HCT116 (cell line): ENCODE data around the gene PRKAG3. TPM values are rescaled to one million over a fixed set of nuclear protein-coding genes. Genes with fewer than 3 reads are reported as not detected.
A peak's percentile ranks its signal among the peaks of the same experiment; 100 is the strongest.

Source experiments
- ATAC-seq: fragments of 200-7000 bp; cut with Tn5 transposase; 2 replicates; pipeline ENCODE4 v1.9.1; 2020; ENCODE audit warnings: mild to moderate bottlenecking, moderate library complexity
- BruUV-seq: library from RNA; stranded (reverse); fragments of 400-500 nt; replicated peaks from 2 replicates; lab custom pipeline; 2021; lab: Mats Ljungman, UMichigan
- CTCF ChIA-PET: fragments of 300-600 bp; sonication (Branson Sonifier 250); formaldehyde crosslinking; loops from one replicate; lab custom pipeline; 2021; ENCODE audit warnings: antibody characterized with exemption; lab: Charles Lee
- POLR2A ChIA-PET: fragments of 300-600, 350-600 bp; sonication (Branson Sonifier 250); formaldehyde crosslinking; loops from one replicate; lab custom pipeline; 2021; ENCODE audit warnings: antibody characterized with exemption; lab: Charles Lee
- RAD21 ChIA-PET, 2 experiments: fragments of 300-600 bp; sonication (Branson Sonifier 250); formaldehyde crosslinking; loops; one replicate each; lab custom pipeline; 2023; ENCODE audit warnings: low total read pairs in 2 of 2; ENCODE audit not compliant: uncharacterized antibody in 2 of 2, unreplicated experiment in 2 of 2, low non-redundant PET in 1 of 2; lab: Charles Lee
- DNase-seq: peaks from one replicate; pipeline ENCODE4 v3.0.0-alpha.2; 2010; ENCODE audit warnings: low read depth, low spot score
- H2AFZ ChIP-seq: fragments of 200-600 bp; shearing (Covaris generic), sonication (generic); 2 replicates; pipeline ENCODE4 v1.6.1; 2017; ENCODE audit warnings: low read depth, mixed run types, mixed read lengths, antibody characterized with exemption, low read length; ENCODE audit not compliant: poor library complexity, severe bottlenecking
- H3K27ac ChIP-seq: 2 replicates; pipeline ENCODE4 v1.5.1; 2012; ENCODE audit warnings: low read depth, low read length
- H3K27me3 ChIP-seq: fragments of 200-600 bp; sonication (generic); 2 replicates; pipeline ENCODE4 v1.6.1; 2016; ENCODE audit warnings: mixed run types, low read length, mixed read lengths; ENCODE audit not compliant: insufficient read depth
- H3K36me3 ChIP-seq, 2 experiments: fragments of 200-500 bp in 1 of 2; fragments of 200-600 bp in 1 of 2; sonication (Bioruptor generic) in 1 of 2; sonication (generic) in 1 of 2; 2 replicates each; pipeline versions ENCODE4 v1.5.1 to v1.6.1; 2014 to 2016; ENCODE audit warnings: low read length in 2 of 2, inconsistent platforms in 1 of 2, mixed read lengths in 1 of 2, mixed run types in 1 of 2; ENCODE audit not compliant: insufficient read depth in 2 of 2, control insufficient read depth in 1 of 2
- H3K4me1 ChIP-seq, 2 experiments: fragments of 200-600 bp in 1 of 2; sonication (generic) in 1 of 2; 2 replicates each; pipeline versions ENCODE4 v1.5.1 to v1.6.1; 2012 to 2017; ENCODE audit warnings: low read length in 2 of 2, inconsistent platforms in 1 of 2, mild to moderate bottlenecking in 1 of 2, mixed read lengths in 1 of 2, mixed run types in 1 of 2, moderate library complexity in 1 of 2; ENCODE audit not compliant: insufficient read depth in 2 of 2, control insufficient read depth in 1 of 2
- H3K4me2 ChIP-seq: fragments of 200-600 bp; sonication (generic); 2 replicates; pipeline ENCODE4 v1.6.1; 2017; ENCODE audit warnings: mixed run types, low read length, mixed read lengths
- H3K4me3 ChIP-seq, 2 experiments: fragments of 200-600 bp in 1 of 2; sonication (generic) in 1 of 2; replicated peaks in 1 of 2; 2 replicates each; pipeline ENCODE4 v1.5.1; 2011 to 2016; ENCODE audit warnings: low read length in 2 of 2, control low read depth in 1 of 2, low read depth in 1 of 2, mild to moderate bottlenecking in 1 of 2, mixed read lengths in 1 of 2, mixed run types in 1 of 2
- H3K79me2 ChIP-seq: fragments of 200-600 bp; sonication (generic); 2 replicates; pipeline ENCODE4 v1.6.1; 2017; ENCODE audit warnings: mild to moderate bottlenecking, mixed run types, low read length, moderate library complexity, mixed read lengths; ENCODE audit not compliant: insufficient read depth
- H3K9ac ChIP-seq: fragments of 200-600 bp; sonication (generic); 2 replicates; pipeline ENCODE4 v1.6.1; 2016; ENCODE audit warnings: low read length, mixed read lengths
- H3K9me2 ChIP-seq: fragments of 200-600 bp; sonication (generic), shearing (Covaris generic); 2 replicates; pipeline ENCODE4 v1.6.1; 2017; ENCODE audit warnings: mixed run types, mild to moderate bottlenecking, moderate library complexity; ENCODE audit not compliant: insufficient read depth
- H3K9me3 ChIP-seq, 2 experiments: fragments of 200-500 bp in 1 of 2; fragments of 200-600 bp in 1 of 2; sonication (Bioruptor generic) in 1 of 2; sonication (generic) in 1 of 2; 2 replicates each; pipeline ENCODE4 v1.6.1; 2014 to 2017; ENCODE audit warnings: low read length in 2 of 2, mixed read lengths in 2 of 2, inconsistent platforms in 1 of 2, low read depth in 1 of 2, mild to moderate bottlenecking in 1 of 2, mixed run types in 1 of 2, moderate library complexity in 1 of 2; ENCODE audit not compliant: control insufficient read depth in 1 of 2, insufficient read depth in 1 of 2
- H4K20me1 ChIP-seq: fragments of 200-600 bp; sonication (generic), shearing (Covaris generic); 2 replicates; pipeline ENCODE4 v1.6.1; 2017; ENCODE audit warnings: mixed run types, mild to moderate bottlenecking, moderate library complexity; ENCODE audit not compliant: insufficient read depth
- CBX3 ChIP-seq: IDR thresholded peaks from 2 replicates; pipeline ENCODE4 v1.6.1; 2012; ENCODE audit warnings: low read depth
- CEBPB ChIP-seq: IDR thresholded peaks from 2 replicates; pipeline ENCODE4 v1.6.1; 2012; ENCODE audit warnings: low read depth
- EGR1 ChIP-seq: IDR thresholded peaks from 2 replicates; pipeline ENCODE4 v1.6.1; 2012; ENCODE audit warnings: low read depth
- ELF1 ChIP-seq: IDR thresholded peaks from 2 replicates; pipeline ENCODE4 v1.6.1; 2012; ENCODE audit warnings: low read depth, borderline replicate concordance
- EZH2 ChIP-seq: fragments of 200-600 bp; sonication (generic); IDR thresholded peaks from 2 replicates; pipeline ENCODE4 v1.6.1; 2017; ENCODE audit warnings: antibody characterized with exemption, mixed run types
- EZH2phosphoT487 ChIP-seq: fragments of 200-600 bp; IDR thresholded peaks from 2 replicates; pipeline ENCODE4 v1.6.1; 2018; ENCODE audit warnings: antibody characterized with exemption, borderline replicate concordance
- FOSL1 ChIP-seq: IDR thresholded peaks from 2 replicates; pipeline ENCODE4 v1.6.1; 2012; ENCODE audit warnings: low read depth
- POLR2A ChIP-seq: IDR thresholded peaks from 2 replicates; pipeline ENCODE4 v1.7.0; 2011; ENCODE audit warnings: borderline replicate concordance; ENCODE audit not compliant: insufficient read depth, insufficient read length; ENCODE audit errors: extremely low read depth
- POLR2AphosphoS5 ChIP-seq: IDR thresholded peaks from 2 replicates; pipeline ENCODE4 v1.6.1; 2011; ENCODE audit warnings: mild to moderate bottlenecking, low read depth, low read length, moderate library complexity
- RAD21 ChIP-seq: IDR thresholded peaks from 2 replicates; pipeline ENCODE4 v1.6.1; 2012; ENCODE audit warnings: low read depth, mild to moderate bottlenecking
- YY1 ChIP-seq: IDR thresholded peaks from 2 replicates; pipeline ENCODE4 v1.6.1; 2011; ENCODE audit warnings: low read length, low read depth, moderate library complexity, mild to moderate bottlenecking; ENCODE audit not compliant: insufficient replicate concordance; ENCODE audit errors: extremely low read depth
- ZFX ChIP-seq: fragments of 450-650 bp; IDR thresholded peaks from 2 replicates; pipeline ENCODE4 v1.6.1; 2017
- ZNF274 ChIP-seq: fragments of 200-500 bp; sonication (Bioruptor generic); IDR thresholded peaks from 2 replicates; pipeline ENCODE4 v1.6.1; 2014; ENCODE audit warnings: mild to moderate bottlenecking, low read depth, low read length, inconsistent platforms
- intact Hi-C: fragments of 100-400 bp; cut with micrococcal nuclease; formaldehyde crosslinking; loops from 2 replicates; pipeline ENCODE4 v1.10.0; 2022
- total RNA-seq: library from RNA; stranded (reverse); gene quantifications from one replicate; pipeline ENCODE4 v1.2.1, GENCODE V29; 2021; ENCODE audit not compliant: unreplicated experiment
- TF ChIP-seq, protein P1 (sequence below): IDR thresholded peaks from 2 replicates; pipeline ENCODE4 v1.6.1; 2012
- TF ChIP-seq, protein P2 (sequence below): IDR thresholded peaks from 2 replicates; pipeline ENCODE4 v1.6.1; 2012; ENCODE audit warnings: low read depth
- TF ChIP-seq, protein P3 (sequence below), 3 experiments: fragments of 200-600 bp in 1 of 3; sonication (generic) in 1 of 3; IDR thresholded peaks in 2 of 3; conservative IDR thresholded peaks in 1 of 3; 2 replicates each; pipeline ENCODE4 v1.5.1; 2012 to 2017; ENCODE audit warnings: low read depth in 2 of 3, low read length in 2 of 3, antibody characterized with exemption in 1 of 3, borderline replicate concordance in 1 of 3, control low read depth in 1 of 3, mild to moderate bottlenecking in 1 of 3, mixed read lengths in 1 of 3, mixed run types in 1 of 3, moderate library complexity in 1 of 3; ENCODE audit not compliant: insufficient read depth in 1 of 3
- TF ChIP-seq, protein P4 (sequence below): IDR thresholded peaks from 2 replicates; pipeline ENCODE4 v1.6.1; 2011; ENCODE audit warnings: mild to moderate bottlenecking, low read length, moderate library complexity; ENCODE audit not compliant: insufficient replicate concordance; ENCODE audit errors: extremely low read depth

PRKAG3 gene
- total RNA-seq, 1 experiment from 2014 or later, result not detected

DNA sequence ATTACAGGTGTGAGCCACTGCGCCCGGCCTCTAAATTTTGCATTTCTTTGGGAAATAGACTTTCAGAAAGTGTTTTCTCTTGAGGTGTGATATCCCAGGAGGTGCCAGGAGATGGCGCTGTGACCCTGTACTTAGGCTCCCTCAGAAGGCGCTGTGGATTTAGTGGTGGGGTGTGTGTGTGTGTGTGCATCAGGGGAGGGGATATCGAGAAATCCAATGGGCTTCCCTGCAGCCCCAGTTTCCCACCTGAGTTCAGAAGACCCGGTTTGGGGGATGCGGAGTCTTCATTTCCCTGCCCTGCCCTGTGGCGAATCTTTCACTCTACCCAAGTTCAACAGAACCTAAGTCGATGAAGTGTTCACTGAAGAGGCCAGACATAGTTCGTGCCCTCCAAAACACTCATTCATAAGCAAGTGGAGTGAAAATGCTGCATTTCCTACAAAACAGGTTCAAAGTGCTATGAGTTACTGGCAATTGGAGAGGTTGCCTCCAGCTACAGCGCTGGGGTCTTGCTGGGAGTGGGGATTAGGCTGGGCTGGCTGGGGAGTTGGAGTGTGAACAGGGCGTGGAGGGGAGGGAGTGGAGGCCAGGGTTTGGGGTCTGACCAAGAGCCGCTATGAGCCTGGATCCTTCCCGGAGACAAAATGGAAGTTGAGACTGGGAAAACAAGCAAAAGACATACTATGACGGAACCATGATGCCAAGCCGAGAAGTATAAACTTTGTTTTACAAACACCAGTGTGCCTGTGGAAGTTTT, 21.5 kb upstream of the PRKAG3 start:
- no TSS peak for BruUV-seq
- H3K4me3 ChIP-seq, result no peak overlapping the region
- no peaks in the 10 kb centered on the region for H4K20me1 ChIP-seq
- TF ChIP-seq EGR1, result no peak
- TF ChIP-seq EZH2, result no peak
- no peak for TF ChIP-seq ZFX
- TF ChIP-seq, protein P1, sequence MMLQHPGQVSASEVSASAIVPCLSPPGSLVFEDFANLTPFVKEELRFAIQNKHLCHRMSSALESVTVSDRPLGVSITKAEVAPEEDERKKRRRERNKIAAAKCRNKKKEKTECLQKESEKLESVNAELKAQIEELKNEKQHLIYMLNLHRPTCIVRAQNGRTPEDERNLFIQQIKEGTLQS, result no peak
- TF ChIP-seq, protein P2, sequence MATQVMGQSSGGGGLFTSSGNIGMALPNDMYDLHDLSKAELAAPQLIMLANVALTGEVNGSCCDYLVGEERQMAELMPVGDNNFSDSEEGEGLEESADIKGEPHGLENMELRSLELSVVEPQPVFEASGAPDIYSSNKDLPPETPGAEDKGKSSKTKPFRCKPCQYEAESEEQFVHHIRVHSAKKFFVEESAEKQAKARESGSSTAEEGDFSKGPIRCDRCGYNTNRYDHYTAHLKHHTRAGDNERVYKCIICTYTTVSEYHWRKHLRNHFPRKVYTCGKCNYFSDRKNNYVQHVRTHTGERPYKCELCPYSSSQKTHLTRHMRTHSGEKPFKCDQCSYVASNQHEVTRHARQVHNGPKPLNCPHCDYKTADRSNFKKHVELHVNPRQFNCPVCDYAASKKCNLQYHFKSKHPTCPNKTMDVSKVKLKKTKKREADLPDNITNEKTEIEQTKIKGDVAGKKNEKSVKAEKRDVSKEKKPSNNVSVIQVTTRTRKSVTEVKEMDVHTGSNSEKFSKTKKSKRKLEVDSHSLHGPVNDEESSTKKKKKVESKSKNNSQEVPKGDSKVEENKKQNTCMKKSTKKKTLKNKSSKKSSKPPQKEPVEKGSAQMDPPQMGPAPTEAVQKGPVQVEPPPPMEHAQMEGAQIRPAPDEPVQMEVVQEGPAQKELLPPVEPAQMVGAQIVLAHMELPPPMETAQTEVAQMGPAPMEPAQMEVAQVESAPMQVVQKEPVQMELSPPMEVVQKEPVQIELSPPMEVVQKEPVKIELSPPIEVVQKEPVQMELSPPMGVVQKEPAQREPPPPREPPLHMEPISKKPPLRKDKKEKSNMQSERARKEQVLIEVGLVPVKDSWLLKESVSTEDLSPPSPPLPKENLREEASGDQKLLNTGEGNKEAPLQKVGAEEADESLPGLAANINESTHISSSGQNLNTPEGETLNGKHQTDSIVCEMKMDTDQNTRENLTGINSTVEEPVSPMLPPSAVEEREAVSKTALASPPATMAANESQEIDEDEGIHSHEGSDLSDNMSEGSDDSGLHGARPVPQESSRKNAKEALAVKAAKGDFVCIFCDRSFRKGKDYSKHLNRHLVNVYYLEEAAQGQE, result no peak
- TF ChIP-seq YY1, result peak; percentile 15
- no peak for TF ChIP-seq ZNF274
- TF ChIP-seq, protein P3, sequence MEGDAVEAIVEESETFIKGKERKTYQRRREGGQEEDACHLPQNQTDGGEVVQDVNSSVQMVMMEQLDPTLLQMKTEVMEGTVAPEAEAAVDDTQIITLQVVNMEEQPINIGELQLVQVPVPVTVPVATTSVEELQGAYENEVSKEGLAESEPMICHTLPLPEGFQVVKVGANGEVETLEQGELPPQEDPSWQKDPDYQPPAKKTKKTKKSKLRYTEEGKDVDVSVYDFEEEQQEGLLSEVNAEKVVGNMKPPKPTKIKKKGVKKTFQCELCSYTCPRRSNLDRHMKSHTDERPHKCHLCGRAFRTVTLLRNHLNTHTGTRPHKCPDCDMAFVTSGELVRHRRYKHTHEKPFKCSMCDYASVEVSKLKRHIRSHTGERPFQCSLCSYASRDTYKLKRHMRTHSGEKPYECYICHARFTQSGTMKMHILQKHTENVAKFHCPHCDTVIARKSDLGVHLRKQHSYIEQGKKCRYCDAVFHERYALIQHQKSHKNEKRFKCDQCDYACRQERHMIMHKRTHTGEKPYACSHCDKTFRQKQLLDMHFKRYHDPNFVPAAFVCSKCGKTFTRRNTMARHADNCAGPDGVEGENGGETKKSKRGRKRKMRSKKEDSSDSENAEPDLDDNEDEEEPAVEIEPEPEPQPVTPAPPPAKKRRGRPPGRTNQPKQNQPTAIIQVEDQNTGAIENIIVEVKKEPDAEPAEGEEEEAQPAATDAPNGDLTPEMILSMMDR (IDR thresholded peaks at IDR 0.05 in 2 of 3, conservative IDR thresholded peaks at IDR 0.05 in 1 of 3; ENCODE audit: borderline replicate concordance in 1 of 3, insufficient read depth in 1 of 3, low read depth in 2 of 3, low read length in 2 of 3), result peak in 2 of 3 experiments; percentile 74 to 85; a peak in 4 of 6 replicates
- no peak for TF ChIP-seq POLR2AphosphoS5
- TF ChIP-seq, protein P4, sequence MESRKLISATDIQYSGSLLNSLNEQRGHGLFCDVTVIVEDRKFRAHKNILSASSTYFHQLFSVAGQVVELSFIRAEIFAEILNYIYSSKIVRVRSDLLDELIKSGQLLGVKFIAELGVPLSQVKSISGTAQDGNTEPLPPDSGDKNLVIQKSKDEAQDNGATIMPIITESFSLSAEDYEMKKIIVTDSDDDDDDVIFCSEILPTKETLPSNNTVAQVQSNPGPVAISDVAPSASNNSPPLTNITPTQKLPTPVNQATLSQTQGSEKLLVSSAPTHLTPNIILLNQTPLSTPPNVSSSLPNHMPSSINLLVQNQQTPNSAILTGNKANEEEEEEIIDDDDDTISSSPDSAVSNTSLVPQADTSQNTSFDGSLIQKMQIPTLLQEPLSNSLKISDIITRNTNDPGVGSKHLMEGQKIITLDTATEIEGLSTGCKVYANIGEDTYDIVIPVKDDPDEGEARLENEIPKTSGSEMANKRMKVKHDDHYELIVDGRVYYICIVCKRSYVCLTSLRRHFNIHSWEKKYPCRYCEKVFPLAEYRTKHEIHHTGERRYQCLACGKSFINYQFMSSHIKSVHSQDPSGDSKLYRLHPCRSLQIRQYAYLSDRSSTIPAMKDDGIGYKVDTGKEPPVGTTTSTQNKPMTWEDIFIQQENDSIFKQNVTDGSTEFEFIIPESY, result no peak
- TF ChIP-seq RAD21, result no peak
- no peak for TF ChIP-seq POLR2A
- TF ChIP-seq CBX3, result no peak
- TF ChIP-seq ELF1, result no peak
- no peak for TF ChIP-seq CEBPB
- TF ChIP-seq FOSL1, result no peak
- TF ChIP-seq EZH2phosphoT487, result no peak
- H3K4me2 ChIP-seq, result peak overlapping the region; percentile 49
- H3K79me2 ChIP-seq, result no peaks in the 10 kb centered on the region
- peaks cover 32 to 57% of the 10 kb centered on the region in 2 experiments for H3K4me1 ChIP-seq
- ChIA-PET POLR2A (interaction anchor here (2.0 kb wide), 1 partner anchor 149 kb away, joined by 8 read pairs; no protein-coding TSS in a partner anchor), RAD21 (interaction anchor here (0.8 to 1.1 kb wide), 4 partner anchors 41 to 127 kb away, joined by 3 to 5 read pairs (median 4); no protein-coding TSS in a partner anchor), CTCF (interaction anchor here (0.9 to 4.3 kb wide), 15 partner anchors 8 to 677 kb away, joined by 3 to 35 read pairs (median 5); partner anchors contain the start of genes BCS1L and ZNF142)
- no peaks in the 10 kb centered on the region for H3K36me3 ChIP-seq
- no peaks in the 10 kb centered on the region for H3K9me3 ChIP-seq
- no peaks in the 10 kb centered on the region for H3K27me3 ChIP-seq
- no peak overlapping the region for H3K9ac ChIP-seq
- no peak overlapping the region for H3K27ac ChIP-seq
- intact Hi-C loops, result loop anchor here (1.0 to 2.0 kb wide), 5 partner anchors 45 to 302 kb away; no protein-coding TSS in a partner anchor
- H2AFZ ChIP-seq, result peak overlapping the region; percentile 42
- H3K9me2 ChIP-seq, result no peaks in the 10 kb centered on the region
- ATAC-seq (peak; percentile 71), DNase-seq (peak; percentile 77)
